Measurements from ENCODE around the gene DSCAM.
"Not testable (repeated sequence)": the region's sequence is repeated elsewhere in the genome, so short reads cannot be mapped to it uniquely, and the experiment has no call there.

Gene DSCAM

GRCh38 chr21:40505681-40506080 lies 341.3 kb downstream of the DSCAM start:
- Histone ChIP-seq H3K4me3 (no peak overlapping the region), H3K27ac (no peak overlapping the region)

- H3K4me3 ChIP-seq: no peak overlapping the region
- H3K27ac ChIP-seq: no peak overlapping the region
Measured at GRCh38 chr21:40505244-40505643, 341.7 kb downstream of the DSCAM start.

GRCh38 chr21:40504825-40505224 lies 342.1 kb downstream of the DSCAM start:
- Histone ChIP-seq H3K27ac (no peak overlapping the region), H3K4me3 (no peak overlapping the region)

GRCh38 chr21:40496116-40496515 lies 350.8 kb downstream of the DSCAM start:
- Histone ChIP-seq H3K4me3 (no peak overlapping the region), H3K27ac (no peak overlapping the region)

GRCh38 chr21:40490408-40490807 lies 356.6 kb downstream of the DSCAM start:
- H3K27ac ChIP-seq: no peak overlapping the region
- no peak overlapping the region for H3K4me3 ChIP-seq

- no peak overlapping the region for H3K4me3 ChIP-seq
Measured at GRCh38 chr21:40489001-40489400, 358.0 kb downstream of the DSCAM start.

GRCh38 chr21:40481764-40482163 lies 365.2 kb downstream of the DSCAM start:
- no peak overlapping the region for H3K27ac ChIP-seq
- no peak overlapping the region for H3K4me3 ChIP-seq

More at GRCh38 chr21:40489001-40489400, 358.0 kb downstream of the DSCAM start:
- H3K27ac ChIP-seq: no peak overlapping the region

- H3K4me3 ChIP-seq: no peak overlapping the region
- no peak overlapping the region for H3K27ac ChIP-seq
Measured at GRCh38 chr21:40474513-40474912, 372.4 kb downstream of the DSCAM start.

- no peak overlapping the region for H3K27ac ChIP-seq
Measured at GRCh38 chr21:40472013-40472412, 374.9 kb downstream of the DSCAM start.

GRCh38 chr21:40471103-40471502 lies 375.9 kb downstream of the DSCAM start:
- H3K4me3 ChIP-seq: no peak overlapping the region
- H3K27ac ChIP-seq: no peak overlapping the region

More at GRCh38 chr21:40472013-40472412, 374.9 kb downstream of the DSCAM start:
- H3K4me3 ChIP-seq: no peak overlapping the region

GRCh38 chr21:40466893-40467483 lies 380.0 kb downstream of the DSCAM start:
- Histone ChIP-seq H3K4me3 (no peak overlapping the region), H3K27ac (no peak overlapping the region)

GRCh38 chr21:40465382-40465781 lies 381.6 kb downstream of the DSCAM start:
- Histone ChIP-seq H3K4me3 (no peak overlapping the region), H3K27ac (no peak overlapping the region)

GRCh38 chr21:40463176-40463575 lies 383.8 kb downstream of the DSCAM start:
- no peak overlapping the region for H3K27ac ChIP-seq

GRCh38 chr21:40461008-40461407 lies 385.9 kb downstream of the DSCAM start:
- Histone ChIP-seq H3K4me3 (no peak overlapping the region), H3K27ac (no peak overlapping the region)

More at GRCh38 chr21:40463176-40463575, 383.8 kb downstream of the DSCAM start:
- no peak overlapping the region for H3K4me3 ChIP-seq

GRCh38 chr21:40457741-40458140 lies 389.2 kb downstream of the DSCAM start:
- H3K4me3 ChIP-seq: no peak overlapping the region
- H3K27ac ChIP-seq: no peak overlapping the region

- Histone ChIP-seq H3K4me3 (no peak overlapping the region), H3K27ac (no peak overlapping the region)
Measured at GRCh38 chr21:40454057-40454456, 392.9 kb downstream of the DSCAM start.

GRCh38 chr21:40453183-40453582 lies 393.8 kb downstream of the DSCAM start:
- Histone ChIP-seq H3K4me3 (no peak overlapping the region), H3K27ac (no peak overlapping the region)

- Histone ChIP-seq H3K4me3 (no peak overlapping the region), H3K27ac (no peak overlapping the region)
Measured at GRCh38 chr21:40452548-40452947, 394.4 kb downstream of the DSCAM start.

- no peak overlapping the region for H3K27ac ChIP-seq
Measured at GRCh38 chr21:40447016-40447415, 399.9 kb downstream of the DSCAM start.

GRCh38 chr21:40445349-40445921 lies 401.5 kb downstream of the DSCAM start:
- no peak overlapping the region for H3K27ac ChIP-seq

More at GRCh38 chr21:40447016-40447415, 399.9 kb downstream of the DSCAM start:
- no peak overlapping the region for H3K4me3 ChIP-seq

GRCh38 chr21:40439581-40439980 lies 407.4 kb downstream of the DSCAM start:
- H3K4me3 ChIP-seq, H3K27ac ChIP-seq: not testable (repeated sequence)

More at GRCh38 chr21:40445349-40445921, 401.5 kb downstream of the DSCAM start:
- H3K4me3 ChIP-seq: no peak overlapping the region

GRCh38 chr21:40438616-40439015 lies 408.3 kb downstream of the DSCAM start:
- Histone ChIP-seq H3K27ac (no peak overlapping the region), H3K4me3 (no peak overlapping the region)
